PFSK-1 (cell line): Measurements from ENCODE around the gene KARS1.

Experiments used
- FOXP2 ChIP-seq: optimal IDR thresholded peaks from 2 replicates; pipeline ENCODE3; 2011; ENCODE audit warnings: borderline replicate concordance, control low read depth, inconsistent platforms; ENCODE audit not compliant: insufficient read depth; ENCODE audit errors: extremely low read length, extremely low read depth
- POLR2AphosphoS5 ChIP-seq: IDR thresholded peaks from 2 replicates; pipeline ENCODE4 v1.6.1; 2012; ENCODE audit warnings: low read depth, mild to moderate bottlenecking, control low read depth, low read length, moderate library complexity
- SIN3A ChIP-seq: IDR thresholded peaks from 2 replicates; pipeline ENCODE4 v1.6.1; 2012; ENCODE audit warnings: mild to moderate bottlenecking, low read length, moderate library complexity, borderline replicate concordance; ENCODE audit not compliant: insufficient read depth
- TAF1 ChIP-seq: IDR thresholded peaks from 2 replicates; pipeline ENCODE4 v1.6.1; 2012; ENCODE audit warnings: low read length, control low read depth, borderline replicate concordance; ENCODE audit not compliant: insufficient read depth
- TF ChIP-seq, protein P1 (sequence below), 2 experiments: IDR thresholded peaks; 2 replicates each; pipeline versions ENCODE4 v1.6.1 to v1.8.0; 2011 to 2012; ENCODE audit warnings: low read depth in 2 of 2, low read length in 2 of 2, control low read depth in 1 of 2, inconsistent platforms in 1 of 2, mild to moderate bottlenecking in 1 of 2, moderate library complexity in 1 of 2; ENCODE audit not compliant: insufficient read depth in 1 of 2

KARS1 gene

DNA sequence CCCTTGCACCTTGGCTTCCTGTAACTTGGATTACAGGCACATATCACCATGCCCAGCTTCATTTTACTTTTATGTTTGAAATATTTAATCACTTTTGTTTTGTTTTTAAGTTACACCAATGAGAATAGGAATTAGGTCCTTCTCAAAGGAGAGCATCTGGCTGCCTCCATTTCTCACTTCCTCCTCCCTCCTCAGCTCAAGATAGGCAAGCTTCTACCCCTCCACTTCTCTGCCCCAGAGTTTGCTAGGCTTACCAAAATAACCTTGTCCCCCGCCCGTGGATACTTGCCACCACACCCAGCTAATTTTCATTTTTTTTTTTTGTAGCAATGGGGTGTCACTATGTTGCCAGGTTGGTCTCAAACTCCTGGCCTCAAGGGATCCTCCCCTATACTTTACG is 63.4 kb downstream of the KARS1 start:
- no peak for TF ChIP-seq POLR2AphosphoS5
- no peak for TF ChIP-seq FOXP2
- TF ChIP-seq TAF1: no peak
- no peak for TF ChIP-seq SIN3A
- TF ChIP-seq, protein P1, sequence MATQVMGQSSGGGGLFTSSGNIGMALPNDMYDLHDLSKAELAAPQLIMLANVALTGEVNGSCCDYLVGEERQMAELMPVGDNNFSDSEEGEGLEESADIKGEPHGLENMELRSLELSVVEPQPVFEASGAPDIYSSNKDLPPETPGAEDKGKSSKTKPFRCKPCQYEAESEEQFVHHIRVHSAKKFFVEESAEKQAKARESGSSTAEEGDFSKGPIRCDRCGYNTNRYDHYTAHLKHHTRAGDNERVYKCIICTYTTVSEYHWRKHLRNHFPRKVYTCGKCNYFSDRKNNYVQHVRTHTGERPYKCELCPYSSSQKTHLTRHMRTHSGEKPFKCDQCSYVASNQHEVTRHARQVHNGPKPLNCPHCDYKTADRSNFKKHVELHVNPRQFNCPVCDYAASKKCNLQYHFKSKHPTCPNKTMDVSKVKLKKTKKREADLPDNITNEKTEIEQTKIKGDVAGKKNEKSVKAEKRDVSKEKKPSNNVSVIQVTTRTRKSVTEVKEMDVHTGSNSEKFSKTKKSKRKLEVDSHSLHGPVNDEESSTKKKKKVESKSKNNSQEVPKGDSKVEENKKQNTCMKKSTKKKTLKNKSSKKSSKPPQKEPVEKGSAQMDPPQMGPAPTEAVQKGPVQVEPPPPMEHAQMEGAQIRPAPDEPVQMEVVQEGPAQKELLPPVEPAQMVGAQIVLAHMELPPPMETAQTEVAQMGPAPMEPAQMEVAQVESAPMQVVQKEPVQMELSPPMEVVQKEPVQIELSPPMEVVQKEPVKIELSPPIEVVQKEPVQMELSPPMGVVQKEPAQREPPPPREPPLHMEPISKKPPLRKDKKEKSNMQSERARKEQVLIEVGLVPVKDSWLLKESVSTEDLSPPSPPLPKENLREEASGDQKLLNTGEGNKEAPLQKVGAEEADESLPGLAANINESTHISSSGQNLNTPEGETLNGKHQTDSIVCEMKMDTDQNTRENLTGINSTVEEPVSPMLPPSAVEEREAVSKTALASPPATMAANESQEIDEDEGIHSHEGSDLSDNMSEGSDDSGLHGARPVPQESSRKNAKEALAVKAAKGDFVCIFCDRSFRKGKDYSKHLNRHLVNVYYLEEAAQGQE (IDR thresholded peaks at IDR 0.05; ENCODE audit: insufficient read depth in 1 of 2, low read depth in 2 of 2, low read length in 2 of 2): no peak

DNA sequence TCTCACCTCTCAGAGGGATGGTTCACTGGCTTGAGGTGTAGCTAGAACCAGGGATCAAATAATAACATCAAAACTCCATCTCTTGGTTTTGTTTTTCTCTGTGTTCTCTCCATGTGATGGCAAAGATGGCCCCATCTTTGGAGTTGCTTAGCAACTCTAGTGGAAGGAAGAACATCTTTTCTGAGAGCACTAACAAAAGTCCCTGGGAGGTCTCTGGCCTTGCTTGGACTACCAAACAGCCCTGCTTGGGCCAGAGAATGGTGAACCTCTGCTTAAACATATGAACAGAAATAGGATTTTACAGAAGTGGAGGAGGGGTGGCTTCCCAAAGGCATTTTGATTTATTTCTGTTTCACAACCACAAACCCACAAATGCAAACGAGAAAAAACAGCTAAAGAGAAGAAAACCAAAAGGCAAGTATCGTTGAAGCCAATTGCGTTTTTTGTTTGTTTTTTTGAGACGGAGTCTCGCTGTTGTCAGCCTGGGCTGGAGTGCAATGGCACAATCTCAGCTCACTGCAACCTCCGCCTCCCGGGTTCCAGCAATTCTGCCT is 68.1 kb downstream of the KARS1 start:
- TF ChIP-seq FOXP2 (no peak), TAF1 (no peak), POLR2AphosphoS5 (no peak), SIN3A (no peak)
- TF ChIP-seq, protein P1 (IDR thresholded peaks at IDR 0.05; ENCODE audit: insufficient read depth in 1 of 2, low read depth in 2 of 2, low read length in 2 of 2): no peak

DNA sequence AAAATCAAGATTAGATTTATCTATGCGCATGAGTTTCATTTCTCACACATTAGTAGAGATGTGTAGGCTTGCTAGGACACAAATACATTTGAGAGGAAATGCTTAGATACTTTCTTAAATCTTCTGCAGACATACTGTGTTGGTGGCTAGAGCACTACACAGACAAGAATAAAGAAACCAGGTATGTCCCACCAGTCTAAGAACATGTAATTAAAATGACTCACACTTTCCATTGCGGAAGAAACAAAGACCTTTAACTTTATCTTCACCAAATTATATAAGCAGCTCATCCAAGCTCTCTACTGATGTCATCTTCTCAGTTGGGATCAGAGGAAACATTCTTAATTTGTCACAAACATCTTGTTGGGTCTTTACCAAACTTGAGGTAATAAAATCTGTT is 68.7 kb downstream of the KARS1 start:
- TF ChIP-seq POLR2AphosphoS5 (no peak), TAF1 (no peak), FOXP2 (no peak), SIN3A (no peak)
- TF ChIP-seq, protein P1 (IDR thresholded peaks at IDR 0.05; ENCODE audit: insufficient read depth in 1 of 2, low read depth in 2 of 2, low read length in 2 of 2): no peak

DNA sequence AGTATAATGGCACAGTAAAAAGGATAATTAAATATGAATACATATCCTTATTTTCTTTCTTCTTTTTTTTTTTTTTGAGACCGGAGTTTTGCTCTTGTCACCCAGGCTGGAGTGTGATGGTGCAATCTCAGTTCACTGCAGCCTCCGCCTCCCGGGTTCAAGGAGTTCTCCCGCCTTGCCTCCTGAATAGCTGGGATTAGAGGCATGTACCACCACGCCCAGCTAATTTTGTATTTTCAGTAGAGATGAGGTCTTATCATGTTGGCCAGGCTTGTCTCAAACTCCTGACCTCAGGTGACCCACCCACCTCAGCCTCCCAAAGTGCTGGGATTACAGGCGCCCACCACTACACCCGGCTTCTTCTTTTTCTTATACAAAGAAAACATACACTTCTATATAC is 69.3 kb downstream of the KARS1 start:
- TF ChIP-seq FOXP2 (no peak), TAF1 (no peak), POLR2AphosphoS5 (no peak), SIN3A (no peak)
- TF ChIP-seq, protein P1 (IDR thresholded peaks at IDR 0.05; ENCODE audit: insufficient read depth in 1 of 2, low read depth in 2 of 2, low read length in 2 of 2): no peak
